ENCODE measurements around the gene NSMF. TPM values are rescaled to one million over a fixed set of nuclear protein-coding genes. Genes with fewer than 3 reads are reported as not detected.

The NSMF gene
- total RNA-seq, 1 donor from 2014 or later, result 24.7 TPM

GRCh38 chr9:137459601-137460362 is 648 bp upstream of the NSMF start:
- ChIA-PET CTCF (interaction anchor here (1.0 kb wide), 1 partner anchor 75 kb away, joined by 3 read pairs; no protein-coding TSS in a partner anchor), POLR2A (interaction anchor here (1.0 to 1.3 kb wide), 2 partner anchors 13 to 37 kb away, joined by 4 to 9 read pairs; partner anchors contain the start of genes EXD3 and NOXA1)
- intact Hi-C loops (cut with micrococcal nuclease), result loop anchor here (2.0 kb wide), 2 partner anchors 145 to 669 kb away; partner anchors contain the start of genes ARRDC1 and TMEM141
- Mint-ChIP-seq H3K36me3 (ENCODE audit: low read depth) (peaks cover 7% of the 10 kb centered on the region), H3K4me1 (peaks cover 19% of the 10 kb centered on the region), H3K27ac (peak overlapping the region; percentile 46), H3K9me3 (no peaks in the 10 kb centered on the region), H3K4me3 (peak overlapping the region; percentile 73), H3K27me3 (no peaks in the 10 kb centered on the region)
- ATAC-seq (ENCODE audit: low read depth), result no peak
- DNase-seq, result peak; percentile 17
- TF ChIP-seq CTCF (IDR thresholded peaks at IDR 0.05), result no peak

GRCh38 chr9:137458194-137459151 is 661 bp downstream of the NSMF start:
- H3K27ac Mint-ChIP-seq, result no peak overlapping the region
- intact Hi-C loops (cut with micrococcal nuclease), result loop anchor here (2.0 kb wide), 2 partner anchors 146 to 668 kb away; partner anchors contain the start of genes ARRDC1 and TMEM141

GRCh38 chr9:137457406-137458193 is 1.5 kb downstream of the NSMF start:
- Mint-ChIP-seq H3K9me3 (no peaks in the 10 kb centered on the region), H3K4me1 (peaks cover 30% of the 10 kb centered on the region), H3K36me3 (ENCODE audit: low read depth) (peaks cover 7% of the 10 kb centered on the region), H3K27ac (no peak overlapping the region), H3K4me3 (no peak overlapping the region), H3K27me3 (no peaks in the 10 kb centered on the region)
- ATAC-seq (ENCODE audit: low read depth), result no peak
- intact Hi-C loops (cut with micrococcal nuclease), result loop anchor here (2.0 kb wide), 2 partner anchors 147 to 667 kb away; partner anchors contain the start of genes ARRDC1 and TMEM141
- ChIA-PET POLR2A (no interaction called here), CTCF (interaction anchor here (1.2 kb wide), 1 partner anchor 14 kb away, joined by 3 read pairs; no protein-coding TSS in a partner anchor)
- no peak for TF ChIP-seq CTCF (IDR thresholded peaks at IDR 0.05)
- DNase-seq, result no peak

More at GRCh38 chr9:137458194-137459151, 661 bp downstream of the NSMF start:
- no peak for DNase-seq
- no peak for TF ChIP-seq CTCF (IDR thresholded peaks at IDR 0.05)
- H3K4me1 Mint-ChIP-seq, result peaks cover 30% of the 10 kb centered on the region
- H3K27me3 Mint-ChIP-seq, result no peaks in the 10 kb centered on the region
- ATAC-seq (ENCODE audit: low read depth), result peak; percentile 7
- H3K4me3 Mint-ChIP-seq, result peak overlapping the region; percentile 57
- no peaks in the 10 kb centered on the region for H3K9me3 Mint-ChIP-seq
- peaks cover 7% of the 10 kb centered on the region for H3K36me3 Mint-ChIP-seq (ENCODE audit: low read depth)
- ChIA-PET POLR2A (interaction anchor here (1.0 to 1.3 kb wide), 2 partner anchors 12 to 36 kb away, joined by 4 to 9 read pairs; partner anchors contain the start of genes EXD3 and NOXA1), CTCF (interaction anchor here (1.0 kb wide), 1 partner anchor 77 kb away, joined by 3 read pairs; no protein-coding TSS in a partner anchor)

GRCh38 chr9:137456864-137457405 is 2.2 kb downstream of the NSMF start:
- no peaks in the 10 kb centered on the region for H3K9me3 Mint-ChIP-seq
- CTCF ChIA-PET, result interaction anchor here (1.2 kb wide), 1 partner anchor 13 kb away, joined by 3 read pairs; no protein-coding TSS in a partner anchor
- no peak for TF ChIP-seq CTCF (IDR thresholded peaks at IDR 0.05)
- H3K27me3 Mint-ChIP-seq, result no peaks in the 10 kb centered on the region
- H3K27ac Mint-ChIP-seq, result no peak overlapping the region
- POLR2A ChIA-PET, result interaction anchor here (0.8 to 1.6 kb wide), 2 partner anchors 216 to 730 kb away, joined by 3 read pairs; partner anchors contain the start of gene TUBB4B
- DNase-seq (peak; percentile 11), ATAC-seq (ENCODE audit: low read depth) (no peak)
- no peak overlapping the region for H3K4me3 Mint-ChIP-seq
- H3K36me3 Mint-ChIP-seq (ENCODE audit: low read depth), result peaks cover 7% of the 10 kb centered on the region
- intact Hi-C loops (cut with micrococcal nuclease), result no loop called here
- H3K4me1 Mint-ChIP-seq, result peaks cover 32% of the 10 kb centered on the region
